Testis (tissue), 3 donors: Measurements from ENCODE around the gene SLC16A3. TPM values are rescaled to one million over a fixed set of nuclear protein-coding genes. Genes with fewer than 3 reads are reported as not detected.

ENCODE experiments used
- DNase-seq: peaks from one replicate; pipeline ENCODE4 v3.0.0-alpha.2; 2019
- H3K27ac ChIP-seq, 2 donors: fragments of 200-600 bp; sonication (generic); one replicate each; pipeline ENCODE4 v1.5.1; 2019
- H3K27me3 ChIP-seq: fragments of 200-600 bp; sonication (generic); one replicate; pipeline ENCODE4 v1.5.1; 2019
- H3K36me3 ChIP-seq: fragments of 200-600 bp; sonication (generic); one replicate; pipeline ENCODE4 v1.5.1; 2017; ENCODE audit warnings: low read depth; ENCODE audit errors: missing control alignments
- H3K4me1 ChIP-seq: fragments of 200-600 bp; sonication (generic); one replicate; pipeline ENCODE4 v1.5.1; 2019
- H3K4me3 ChIP-seq, 2 donors: fragments of 200-600 bp; sonication (generic); one replicate each; pipeline ENCODE4 v1.5.1; 2017 to 2019
- H3K9me3 ChIP-seq: fragments of 200-600 bp; sonication (generic); one replicate; pipeline ENCODE4 v1.5.1; 2017
- POLR2A ChIP-seq: fragments of 450-650 bp; IDR thresholded peaks from one replicate; pipeline ENCODE4 v1.6.1; 2017; ENCODE audit warnings: antibody characterized with exemption, mild to moderate bottlenecking, moderate library complexity
- WGBS, 2 donors: methylation state at CpG; one replicate each; pipeline ENCODE4 v1.1.5; 2018; 5-methylcytosine and 5-hydroxymethylcytosine counted together
- intact Hi-C: fragments of 100-400 bp; cut with DNase I; formaldehyde crosslinking; loops from one replicate; pipeline ENCODE4 v1.15.1; 2023; ENCODE audit warnings: low total_unique reads
- polyA plus RNA-seq: library from polyadenylated mRNA; stranded (reverse); fragments of 350-450 nt; fragmentation: Illumina TruSeq; extraction: RNeasy Lipid Tissue Mini Kit (QIAGEN cat#74804); gene quantifications from one replicate; pipeline ENCODE4 v1.2.3, GENCODE V29; 2014; ENCODE audit warnings: low read depth, low replicate concordance; ENCODE audit not compliant: insufficient read depth
- total RNA-seq, 2 donors: library from RNA; depleted of rRNA; stranded (reverse); fragments of >200 nt; gene quantifications; one replicate each; pipeline ENCODE4 v1.2.3, GENCODE V29; 2016
- TF ChIP-seq, protein P1 (sequence below), 3 experiments: fragments of 450-650 bp in 2 of 3; fragments of 200-600 bp in 1 of 3; sonication (generic) in 1 of 3; IDR thresholded peaks; one replicate each; pipeline ENCODE4 v1.5.1; 2016 to 2019; ENCODE audit warnings: antibody characterized with exemption in 3 of 3, mild to moderate bottlenecking in 2 of 3, moderate library complexity in 1 of 3

Gene SLC16A3
- total and polyA plus RNA-seq, 3 donors from 2014 or later = 67.7 to 71.4 (median 70.6) TPM

DNA sequence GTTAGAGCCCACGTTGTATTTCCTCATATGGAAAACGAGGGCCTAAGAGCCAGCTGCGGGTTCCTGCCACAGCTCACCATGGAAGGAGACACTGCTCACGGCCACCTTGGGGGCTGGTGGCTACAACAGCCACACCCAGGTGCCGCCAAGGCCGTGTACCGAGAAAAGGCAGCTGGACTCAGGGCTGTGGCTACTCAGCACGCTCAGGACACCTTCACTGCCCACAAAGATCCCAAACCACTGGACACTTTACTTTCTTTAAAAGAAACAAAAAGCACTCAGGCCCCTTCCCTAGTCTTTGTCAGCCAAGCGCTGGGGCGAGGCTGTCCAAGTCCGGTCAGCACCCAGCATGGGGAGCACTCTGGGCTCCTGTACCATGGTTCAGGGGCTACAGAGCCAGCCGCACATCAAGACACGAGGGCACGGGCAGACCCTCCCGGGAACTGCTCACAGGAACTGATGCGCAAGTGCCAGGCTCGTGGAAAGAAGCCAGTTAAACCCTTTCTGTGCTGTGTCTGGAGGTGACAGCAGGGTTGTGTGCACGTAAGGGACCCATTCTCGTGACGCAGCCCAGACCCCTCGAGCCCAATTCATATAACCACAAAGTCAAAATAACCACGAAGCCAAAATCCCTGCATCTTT lies 18.5 kb downstream of the SLC16A3 start:
- intact Hi-C loops = loop anchor here (10.0 kb wide), 1 partner anchor 47 kb away; no protein-coding TSS in a partner anchor
- Histone ChIP-seq H3K27me3 (no peaks in the 10 kb centered on the region), H3K36me3 (no peaks in the 10 kb centered on the region), H3K27ac (peak overlapping the region; percentile 42 to 83), H3K4me1 (peaks cover 42% of the 10 kb centered on the region), H3K9me3 (no peaks in the 10 kb centered on the region), H3K4me3 (no peak overlapping the region)
- TF ChIP-seq POLR2A = no peak
- TF ChIP-seq, protein P1, sequence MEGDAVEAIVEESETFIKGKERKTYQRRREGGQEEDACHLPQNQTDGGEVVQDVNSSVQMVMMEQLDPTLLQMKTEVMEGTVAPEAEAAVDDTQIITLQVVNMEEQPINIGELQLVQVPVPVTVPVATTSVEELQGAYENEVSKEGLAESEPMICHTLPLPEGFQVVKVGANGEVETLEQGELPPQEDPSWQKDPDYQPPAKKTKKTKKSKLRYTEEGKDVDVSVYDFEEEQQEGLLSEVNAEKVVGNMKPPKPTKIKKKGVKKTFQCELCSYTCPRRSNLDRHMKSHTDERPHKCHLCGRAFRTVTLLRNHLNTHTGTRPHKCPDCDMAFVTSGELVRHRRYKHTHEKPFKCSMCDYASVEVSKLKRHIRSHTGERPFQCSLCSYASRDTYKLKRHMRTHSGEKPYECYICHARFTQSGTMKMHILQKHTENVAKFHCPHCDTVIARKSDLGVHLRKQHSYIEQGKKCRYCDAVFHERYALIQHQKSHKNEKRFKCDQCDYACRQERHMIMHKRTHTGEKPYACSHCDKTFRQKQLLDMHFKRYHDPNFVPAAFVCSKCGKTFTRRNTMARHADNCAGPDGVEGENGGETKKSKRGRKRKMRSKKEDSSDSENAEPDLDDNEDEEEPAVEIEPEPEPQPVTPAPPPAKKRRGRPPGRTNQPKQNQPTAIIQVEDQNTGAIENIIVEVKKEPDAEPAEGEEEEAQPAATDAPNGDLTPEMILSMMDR (IDR thresholded peaks at IDR 0.05) = no peak
- 52 to 82% methylated on average over 10 to 22 of the region's 22 CpGs for WGBS, 2 donors
- no peak for DNase-seq

DNA sequence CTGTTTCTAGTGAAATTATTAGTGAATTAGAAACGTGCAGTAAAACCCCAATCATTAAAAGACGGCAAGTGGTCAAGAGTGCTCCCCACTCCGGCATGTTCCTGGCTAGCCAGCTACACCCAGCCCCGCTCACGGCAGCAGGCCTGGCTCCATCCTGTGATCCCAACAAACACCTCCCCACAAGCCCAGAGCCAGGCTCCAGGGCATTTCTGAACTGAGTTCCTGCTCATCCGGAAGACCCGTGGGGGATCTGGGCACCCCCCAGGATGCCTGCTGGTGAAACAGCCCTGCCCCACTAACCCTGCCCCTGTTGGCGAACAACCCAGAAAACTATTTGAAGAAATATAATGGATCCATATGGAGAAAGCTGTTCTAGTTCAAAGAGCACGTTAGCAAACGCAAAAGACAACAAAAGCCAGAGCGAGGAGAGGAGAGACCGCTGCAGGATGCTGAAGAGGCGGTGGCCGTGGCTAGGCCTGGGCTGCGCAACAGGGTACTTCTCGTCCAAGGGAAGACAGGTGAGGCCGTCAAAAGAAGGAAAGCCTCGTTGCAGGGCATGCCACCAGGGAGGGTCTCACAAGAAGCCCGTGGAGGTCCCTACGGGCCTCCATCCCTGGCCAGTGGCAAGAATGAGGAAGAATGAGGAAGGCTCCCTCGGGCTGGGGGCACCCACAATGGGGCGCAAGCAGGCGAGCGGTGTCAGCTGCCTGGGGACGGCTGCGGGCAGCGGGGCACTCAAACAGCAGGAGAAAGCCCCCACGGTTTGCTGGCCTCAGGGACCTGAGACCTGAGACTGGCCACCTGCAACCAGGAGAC lies 19.2 kb downstream of the SLC16A3 start:
- no peaks in the 10 kb centered on the region for H3K9me3 ChIP-seq
- no peak for DNase-seq

DNA sequence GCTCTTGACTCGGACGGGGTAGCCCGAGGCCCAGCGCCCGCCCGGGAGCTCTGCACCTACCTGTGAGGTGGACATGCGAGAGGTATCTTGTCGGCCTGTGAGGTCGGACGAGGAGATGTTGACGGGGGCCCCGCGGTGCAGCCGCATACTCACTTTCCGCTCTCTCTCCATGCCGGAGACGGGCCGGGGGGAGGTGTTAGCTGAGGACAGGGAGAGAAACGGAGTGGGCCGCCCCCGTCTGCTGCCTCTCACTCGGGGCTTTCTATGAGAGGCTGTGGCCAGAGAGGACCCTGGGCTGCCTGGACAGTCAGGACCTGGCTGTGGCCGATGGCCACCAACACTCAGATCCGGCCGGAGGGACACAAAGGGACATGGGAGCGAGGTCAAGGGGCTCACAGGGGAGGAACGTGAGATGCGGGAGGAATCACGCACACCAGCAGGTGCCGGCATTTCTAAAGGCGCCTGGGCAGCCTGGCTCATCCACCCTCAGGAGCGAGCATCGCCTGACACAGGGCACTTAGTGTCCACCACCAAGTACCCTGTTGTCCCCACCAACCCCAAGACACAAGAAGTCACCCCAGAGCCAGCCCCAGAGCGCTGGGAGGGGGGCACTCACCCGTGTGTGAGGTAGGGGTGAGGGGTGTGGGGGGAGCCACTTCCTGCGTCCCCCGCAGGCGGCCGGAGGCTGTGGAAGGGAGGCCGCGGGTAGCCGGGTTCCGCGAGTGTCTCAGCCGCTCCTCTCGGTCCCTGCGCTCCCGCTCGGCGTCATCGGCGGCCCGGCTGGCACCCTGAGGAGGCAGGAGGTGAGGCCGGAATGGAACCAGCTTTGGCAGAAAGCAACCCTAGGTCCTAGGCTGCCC lies 20.2 kb downstream of the SLC16A3 start:
- TF ChIP-seq, protein P1 (IDR thresholded peaks at IDR 0.05) = no peak
- no peak for TF ChIP-seq POLR2A
- H3K36me3 ChIP-seq = no peaks in the 10 kb centered on the region
- H3K27ac ChIP-seq = no peak overlapping the region
- no peaks in the 10 kb centered on the region for H3K27me3 ChIP-seq
- no peaks in the 10 kb centered on the region for H3K9me3 ChIP-seq
- intact Hi-C loops = loop anchor here (10.0 kb wide), 1 partner anchor 46 kb away; no protein-coding TSS in a partner anchor
- WGBS, 2 donors = 89 to 91% methylated on average over 30 to 54 of the region's 54 CpGs
- no peak for DNase-seq
- no peak overlapping the region for H3K4me3 ChIP-seq
- H3K4me1 ChIP-seq = peaks cover 26% of the 10 kb centered on the region

More for the DNA sequence above, 19.2 kb downstream of the SLC16A3 start:
- no peak for TF ChIP-seq POLR2A
- TF ChIP-seq, protein P1 (IDR thresholded peaks at IDR 0.05) = no peak
- H3K36me3 ChIP-seq = no peaks in the 10 kb centered on the region
- WGBS, 2 donors = 89 to 91% methylated on average over 24 to 28 of the region's 28 CpGs
- no peaks in the 10 kb centered on the region for H3K27me3 ChIP-seq
- H3K4me3 ChIP-seq = no peak overlapping the region
- intact Hi-C loops = loop anchor here (10.0 kb wide), 1 partner anchor 47 kb away; no protein-coding TSS in a partner anchor
- H3K27ac ChIP-seq = peak overlapping the region; percentile 42 to 83
- peaks cover 35% of the 10 kb centered on the region for H3K4me1 ChIP-seq

DNA sequence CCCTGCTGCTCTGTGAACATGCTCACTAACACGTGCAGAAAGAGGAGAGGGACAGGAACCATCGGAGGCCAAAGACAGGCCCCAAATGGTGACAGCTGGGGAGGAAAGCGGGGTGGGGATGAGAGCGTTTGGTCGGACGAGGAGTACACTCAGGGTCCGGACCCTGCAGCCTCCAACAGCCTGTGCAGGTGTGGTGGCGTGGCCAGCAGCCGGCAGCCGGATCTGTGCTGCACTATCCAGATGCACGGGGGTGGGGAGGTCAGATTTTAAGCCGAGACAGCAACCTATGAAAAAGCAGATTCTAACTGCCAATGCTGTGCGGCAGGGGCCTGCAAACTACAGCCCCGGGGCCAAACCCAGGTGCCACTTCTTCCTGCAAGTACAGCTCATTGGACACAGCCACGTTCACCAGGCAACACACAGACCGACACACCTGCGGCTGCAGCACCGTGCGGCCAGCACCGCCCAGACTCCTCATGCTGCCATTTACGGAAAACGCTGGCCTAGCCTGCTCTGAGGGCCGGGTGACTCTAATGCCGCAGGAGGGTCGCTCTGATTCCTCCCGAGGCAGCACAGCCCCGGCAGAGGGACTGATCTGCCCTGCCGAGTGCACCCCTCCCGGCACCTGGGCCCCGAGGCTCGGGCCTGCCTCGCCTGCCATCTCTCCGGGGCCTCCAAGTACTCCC lies 21.2 kb downstream of the SLC16A3 start:
- intact Hi-C loops = loop anchor here (10.0 kb wide), 1 partner anchor 45 kb away; no protein-coding TSS in a partner anchor
- 84 to 87% methylated on average over 31 to 33 of the region's 33 CpGs for WGBS, 2 donors
- no peaks in the 10 kb centered on the region for H3K27me3 ChIP-seq
- H3K9me3 ChIP-seq = no peaks in the 10 kb centered on the region
- H3K36me3 ChIP-seq = no peaks in the 10 kb centered on the region
- TF ChIP-seq POLR2A = no peak
- TF ChIP-seq, protein P1 (IDR thresholded peaks at IDR 0.05) = no peak
- H3K27ac ChIP-seq = no peak overlapping the region
- H3K4me3 ChIP-seq = no peak overlapping the region
- no peak for DNase-seq
- H3K4me1 ChIP-seq = peaks cover 26% of the 10 kb centered on the region
